Pancreas (tissue), 10 donors: ENCODE measurements around the gene TC2N. TPM values are rescaled to one million over a fixed set of nuclear protein-coding genes. Genes with fewer than 3 reads are reported as not detected.

ENCODE experiments used
- ATAC-seq, 4 donors: fragments of 200-7000 bp; cut with Tn5 transposase; one replicate each; pipeline versions ENCODE4 v1.8.0 to v1.9.1; 2020; ENCODE audit warnings: mild to moderate bottlenecking in 4 of 4, moderate library complexity in 4 of 4
- DNase-seq, 6 donors: peaks; one replicate each; pipeline ENCODE4 v3.0.0-alpha.2; 2020
- FAIRE-seq: peaks from 2 replicates; lab custom pipeline; 2012; peaks lifted over from hg19 to GRCh38; lab: Jason Lieb, UNC
- H3K27ac ChIP-seq, 4 donors: fragments of 200-600 bp; sonication (generic); 1 replicate in 3 of 4; 2 replicates in 1 of 4; pipeline versions ENCODE4 v1.5.0 to v1.8.0; 2020
- H3K27me3 ChIP-seq, 4 donors: fragments of 200-600 bp; one replicate each; pipeline ENCODE4 v1.8.0; 2021
- H3K36me3 ChIP-seq, 3 donors: fragments of 200-600 bp; sonication (generic) in 1 of 3; one replicate each; pipeline versions ENCODE4 v1.5.0 to v1.8.0; 2020 to 2021
- H3K4me1 ChIP-seq, 3 donors: fragments of 200-600 bp; one replicate each; pipeline ENCODE4 v1.8.0; 2021
- H3K4me3 ChIP-seq, 4 donors: fragments of 200-600 bp; sonication (generic) in 2 of 4; one replicate each; pipeline versions ENCODE4 v1.5.0 to v1.8.0; 2020 to 2021
- H3K9me3 ChIP-seq, 4 donors: fragments of 200-600 bp; one replicate each; pipeline ENCODE4 v1.8.0; 2021
- CTCF ChIP-seq, 4 donors: fragments of 200-600 bp; sonication (generic) in 3 of 4; IDR thresholded peaks; one replicate each; pipeline versions ENCODE4 v1.5.0 to v1.8.0; 2021; ENCODE audit warnings: antibody characterized with exemption in 4 of 4
- WGBS, 2 donors: extraction: QIAGEN DNeasy Blood & Tissue Kit; methylation state at CpG; one replicate each; pipeline ENCODE4 v1.1.7; 2013; 5-methylcytosine and 5-hydroxymethylcytosine counted together
- intact Hi-C, 3 donors: fragments of 100-400 bp; cut with DNase I; formaldehyde crosslinking; loops; one replicate each; pipeline versions ENCODE4 v1.11.1 to v1.14.2; 2022
- polyA plus RNA-seq, 2 donors: library from polyadenylated mRNA; stranded (reverse); fragments of 200-250 nt; gene quantifications; one replicate each; pipeline ENCODE4 v1.2.3, GENCODE V29; 2013
- total RNA-seq, 6 donors: library from RNA; stranded (reverse); fragmentation: NEBNext Ultra II Directional in 4 of 6; extraction: Animal tissue kit (Norgen Biotek cat#: 25700) in 4 of 6; gene quantifications; one replicate each; pipeline versions ENCODE4 v1.2.1 to v1.2.4, GENCODE V29; 2021 to 2023
- donor health status: healthy with polysubstance abuse.
- donor health status: DM: no; HTN: no; CAD: no; lungs with moderate emphysema.
- donor health status: DM: no; HTN: no; CAD: no.
- donor health status: control.
- donor health status: control.
- donor health status: Bipolar disorder and iron deficiency.
- donor health status: DM: yes; HTN: yes; CAD: no.
- donor health status: DM: no; HTN: no; CAD: no.
- donor health status: DM: no; HTN: no; CAD: no.
- donor health status: DM: yes; HTN: yes; CAD: no.

Gene TC2N
- total and polyA plus RNA-seq, 8 donors: 23.9 to 215 (median 112) TPM

- H3K36me3 ChIP-seq: no peaks in the 10 kb centered on the region
- TF ChIP-seq CTCF (IDR thresholded peaks at IDR 0.05): no peak
- no peak for FAIRE-seq
- H3K4me3 ChIP-seq: no peak overlapping the region
- intact Hi-C loops: no loop called here
- peaks cover 38 to 49% (median 40%) of the 10 kb centered on the region in 3 donors for H3K4me1 ChIP-seq
- H3K27ac ChIP-seq: peak overlapping the region; percentile 64 to 80 (median 74)
- DNase-seq: no peak
- WGBS, 2 donors: 50 to 68% methylated on average over 2 of the region's 2 CpGs
- no peaks in the 10 kb centered on the region for H3K27me3 ChIP-seq
- no peaks in the 10 kb centered on the region for H3K9me3 ChIP-seq
- ATAC-seq: peak in 3 of 4 donors; percentile 0 to 25 (median 14)
Measured at GRCh38 chr14:91906374-91906773, 39.0 kb upstream of the TC2N start.

DNA sequence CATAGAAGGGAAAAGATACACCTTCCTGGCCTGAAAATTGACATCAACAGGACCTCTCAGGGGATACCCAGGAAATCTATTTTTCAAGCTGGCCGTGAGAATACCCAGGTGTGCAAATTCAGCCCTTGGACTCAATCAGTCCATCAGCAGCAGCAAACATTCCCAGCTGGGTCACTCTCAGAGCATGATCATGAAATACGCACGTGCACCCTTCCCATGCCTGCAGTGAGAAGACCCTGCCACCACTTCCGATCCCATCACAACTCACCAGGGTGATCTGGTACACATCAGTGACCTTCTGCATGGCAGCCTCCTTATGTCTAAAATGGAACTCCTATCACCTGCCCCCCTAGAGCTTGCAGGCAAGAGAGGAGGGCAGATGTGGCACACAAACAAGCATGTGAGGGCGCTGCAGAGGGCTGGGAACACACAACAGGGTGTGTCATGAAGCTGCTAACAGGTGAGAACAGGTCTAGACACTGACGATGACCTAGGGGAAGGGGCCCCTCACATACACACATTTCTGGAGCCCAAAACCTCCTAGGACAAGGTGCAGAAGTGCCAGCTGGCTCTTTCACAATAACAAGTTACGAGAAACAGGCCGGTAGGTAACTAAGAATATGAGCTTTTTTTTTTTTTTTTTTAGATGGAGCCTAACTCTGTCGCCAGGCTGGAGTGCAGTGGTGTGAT, 37.8 kb upstream of the TC2N start:
- no peaks in the 10 kb centered on the region for H3K27me3 ChIP-seq
- no peak for FAIRE-seq
- H3K4me1 ChIP-seq: peaks cover 50 to 60% (median 53%) of the 10 kb centered on the region in 3 donors
- peak overlapping the region; percentile 64 to 80 (median 74) for H3K27ac ChIP-seq
- no peak overlapping the region for H3K4me3 ChIP-seq
- 43 to 50% methylated on average over 9 of the region's 9 CpGs for WGBS, 2 donors
- ATAC-seq: peak; percentile 79 to 89 (median 86)
- peak in 5 of 6 donors; percentile 63 to 95 (median 89) for DNase-seq
- no peak for TF ChIP-seq CTCF (IDR thresholded peaks at IDR 0.05)
- H3K36me3 ChIP-seq: no peaks in the 10 kb centered on the region
- intact Hi-C loops: no loop called here
- H3K9me3 ChIP-seq: no peaks in the 10 kb centered on the region

GRCh38 chr14:91904483-91904882, 37.1 kb upstream of the TC2N start:
- no peaks in the 10 kb centered on the region for H3K27me3 ChIP-seq
- FAIRE-seq (no peak), DNase-seq (peak in 1 of 6 donors; percentile 31), ATAC-seq (peak in 3 of 4 donors; percentile 2 to 6 (median 3))
- no peaks in the 10 kb centered on the region for H3K36me3 ChIP-seq
- H3K4me1 ChIP-seq: peaks cover 56 to 67% (median 59%) of the 10 kb centered on the region in 3 donors
- no peaks in the 10 kb centered on the region for H3K9me3 ChIP-seq
- 51 to 58% methylated on average over 8 of the region's 8 CpGs for WGBS, 2 donors
- intact Hi-C loops: no loop called here
- H3K27ac ChIP-seq: peak overlapping the region; percentile 52 to 80 (median 69)
- no peak overlapping the region for H3K4me3 ChIP-seq
- no peak for TF ChIP-seq CTCF (IDR thresholded peaks at IDR 0.05)

DNA sequence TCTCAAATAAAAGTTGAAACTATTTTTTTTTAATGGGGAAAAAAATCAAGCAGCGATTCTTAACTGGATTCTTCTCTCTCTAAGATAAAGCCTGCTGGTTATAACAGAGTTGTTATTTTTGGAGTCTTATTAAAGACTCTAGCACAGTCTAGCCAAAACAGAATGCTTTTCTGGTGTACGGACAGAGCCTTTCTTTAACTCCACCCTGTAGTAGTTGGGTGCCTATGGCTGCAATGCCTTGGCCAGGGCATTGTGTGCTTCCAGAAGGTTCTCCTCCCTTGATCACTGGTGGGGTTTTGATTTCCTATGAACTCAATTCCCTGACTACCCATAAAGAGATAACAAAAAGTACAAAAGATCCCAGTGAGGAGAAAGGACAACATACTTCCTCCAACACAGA, 35.7 kb upstream of the TC2N start:
- DNase-seq: no peak
- H3K4me3 ChIP-seq: no peak overlapping the region
- no peak for ATAC-seq
- no peaks in the 10 kb centered on the region for H3K27me3 ChIP-seq
- WGBS, 2 donors: 22 to 51% methylated on average over 2 of the region's 2 CpGs
- H3K9me3 ChIP-seq: no peaks in the 10 kb centered on the region
- no peaks in the 10 kb centered on the region for H3K36me3 ChIP-seq
- intact Hi-C loops: no loop called here
- no peak for TF ChIP-seq CTCF (IDR thresholded peaks at IDR 0.05)
- H3K4me1 ChIP-seq: peaks cover 57 to 72% (median 69%) of the 10 kb centered on the region in 3 donors
- no peak for FAIRE-seq
- peak overlapping the region in 3 of 4 donors; percentile 22 to 80 (median 74) for H3K27ac ChIP-seq

DNA sequence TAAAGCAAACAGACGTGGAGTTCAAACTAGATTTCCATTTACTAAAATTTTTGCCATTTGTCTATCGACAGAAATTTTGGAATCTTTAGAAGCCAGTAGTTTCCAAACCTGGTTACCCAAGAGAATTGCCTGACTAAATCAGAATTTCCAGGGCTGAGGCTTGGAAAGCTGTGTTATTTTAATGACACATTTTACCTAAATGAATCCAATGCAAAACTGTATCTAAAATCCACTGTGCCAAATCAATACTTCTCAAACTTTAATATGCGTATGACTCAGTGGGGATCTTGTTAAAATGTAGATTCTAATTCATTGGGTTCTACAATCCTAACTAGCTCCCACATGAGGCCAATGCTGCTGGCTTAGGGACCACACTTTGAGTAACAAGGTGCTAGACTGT, 35.0 kb upstream of the TC2N start:
- intact Hi-C loops: no loop called here
- H3K36me3 ChIP-seq: no peaks in the 10 kb centered on the region
- FAIRE-seq (no peak), DNase-seq (no peak), ATAC-seq (no peak)
- H3K27me3 ChIP-seq: no peaks in the 10 kb centered on the region
- H3K4me1 ChIP-seq: peaks cover 57 to 78% (median 76%) of the 10 kb centered on the region in 3 donors
- TF ChIP-seq CTCF (IDR thresholded peaks at IDR 0.05): no peak
- no peaks in the 10 kb centered on the region for H3K9me3 ChIP-seq
- H3K4me3 ChIP-seq: no peak overlapping the region
- peak overlapping the region in 3 of 4 donors; percentile 22 to 82 (median 75) for H3K27ac ChIP-seq
- 53 to 60% methylated on average over 3 of the region's 3 CpGs for WGBS, 2 donors
